Activated CD4-positive, alpha-beta memory T cell treated with anti-CD3 and anti-CD28 coated beads, Interleukin-2, amount 10 ng/mL, durations not matched to agents 7 days and 5 days (primary cell): Measurements from ENCODE around the gene LCNL1. TPM values are rescaled to one million over a fixed set of nuclear protein-coding genes. Genes with fewer than 3 reads are reported as not detected.

Experiments
- CTCF ChIA-PET: fragments of 350-600 bp; sonication (Branson Sonifier 250); formaldehyde crosslinking; loops from one replicate; lab custom pipeline; 2021; ENCODE audit warnings: antibody characterized with exemption, inconsistent platforms; lab: Charles Lee
- POLR2A ChIA-PET: fragments of 350-600 bp; sonication (Branson Sonifier 250); formaldehyde crosslinking; loops from one replicate; lab custom pipeline; 2021; ENCODE audit warnings: antibody characterized with exemption; lab: Charles Lee
- DNase-seq: peaks from one replicate; pipeline ENCODE4 v3.0.0-alpha.2; 2020
- H3K27ac Mint-ChIP-seq: one replicate; pipeline ENCODE4 v1.8.0; 2021; ENCODE audit warnings: mild to moderate bottlenecking, mixed read lengths
- H3K27me3 Mint-ChIP-seq: one replicate; pipeline ENCODE4 v1.8.0; 2021; ENCODE audit warnings: mixed read lengths
- H3K36me3 Mint-ChIP-seq: one replicate; pipeline ENCODE4 v1.8.0; 2021; ENCODE audit warnings: low read depth, mixed read lengths
- H3K4me1 Mint-ChIP-seq: one replicate; pipeline ENCODE4 v1.8.0; 2021; ENCODE audit warnings: mixed read lengths
- H3K4me3 Mint-ChIP-seq: one replicate; pipeline ENCODE4 v1.8.0; 2021; ENCODE audit warnings: mild to moderate bottlenecking, mixed read lengths
- H3K9me3 Mint-ChIP-seq: one replicate; pipeline ENCODE4 v1.8.0; 2021; ENCODE audit warnings: mixed read lengths
- total RNA-seq, 2 experiments: library from RNA; stranded (reverse); gene quantifications; one replicate each; pipeline ENCODE4 v1.2.3, GENCODE V29; 2021

Gene LCNL1
- total RNA-seq, 2 experiments from 2014 or later, result 0.98 to 1.0 TPM

GRCh38 chr9:136949817-136950655 lies 32.8 kb upstream of the LCNL1 start:
- ChIA-PET CTCF (interaction anchor here (1.0 to 7.2 kb wide), 4 partner anchors 42 to 108 kb away, joined by 3 to 149 read pairs (median 6); partner anchors contain the start of genes AJM1, CLIC3, FUT7 and PAXX), POLR2A (interaction anchor here (0.8 to 3.1 kb wide), 5 partner anchors 9 to 48 kb away, joined by 3 to 10 read pairs (median 6); partner anchors contain the start of gene PAXX)
- Mint-ChIP-seq H3K36me3 (no peaks in the 10 kb centered on the region), H3K4me1 (peaks cover 12% of the 10 kb centered on the region), H3K9me3 (no peaks in the 10 kb centered on the region), H3K27ac (peak overlapping the region; percentile 79), H3K4me3 (peak overlapping the region; percentile 81), H3K27me3 (no peaks in the 10 kb centered on the region)
- DNase-seq, result peak; percentile 98

DNA sequence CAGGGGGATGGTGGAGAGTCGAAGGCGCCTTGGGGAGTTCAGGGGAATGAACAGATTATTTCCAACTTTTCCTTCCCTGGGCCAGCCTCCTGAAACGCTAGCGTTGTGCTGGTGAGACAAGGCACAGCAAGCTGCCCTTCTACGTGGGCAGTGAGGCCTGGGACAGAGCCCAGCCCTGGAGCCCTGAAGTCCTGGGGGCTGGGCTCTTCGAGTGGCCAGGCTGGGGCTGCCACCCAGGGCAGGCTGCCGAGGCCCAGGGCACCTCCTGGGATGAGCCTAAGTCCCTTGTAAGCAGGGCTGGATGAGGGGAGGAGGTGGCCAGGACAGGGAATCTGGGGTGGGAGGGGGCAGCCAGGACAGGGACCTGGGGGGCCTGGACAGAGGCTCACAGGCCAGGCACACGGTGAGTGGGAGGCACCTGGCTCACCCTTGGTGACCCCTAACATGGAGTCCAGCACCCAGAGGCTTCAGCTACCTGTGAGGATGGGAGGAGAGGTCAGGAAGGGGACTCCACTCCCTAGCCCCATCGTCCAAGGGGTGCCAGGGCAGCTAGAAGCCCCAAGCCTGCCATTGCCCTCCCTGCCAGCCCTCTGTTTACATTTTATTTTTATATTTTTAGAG lies 32.0 kb upstream of the LCNL1 start:
- Mint-ChIP-seq H3K4me3 (peak overlapping the region; percentile 79), H3K27ac (peak overlapping the region; percentile 74), H3K27me3 (no peaks in the 10 kb centered on the region), H3K36me3 (no peaks in the 10 kb centered on the region), H3K4me1 (peaks cover 12% of the 10 kb centered on the region), H3K9me3 (no peaks in the 10 kb centered on the region)
- ChIA-PET POLR2A (interaction anchor here (0.8 to 2.5 kb wide), 6 partner anchors 8 to 78 kb away, joined by 3 to 8 read pairs (median 6); partner anchors contain the start of gene PAXX), CTCF (interaction anchor here (0.7 to 1.9 kb wide), 3 partner anchors 12 to 79 kb away, joined by 3 to 4 read pairs (median 3); partner anchors contain the start of gene CLIC3)
- DNase-seq, result no peak

DNA sequence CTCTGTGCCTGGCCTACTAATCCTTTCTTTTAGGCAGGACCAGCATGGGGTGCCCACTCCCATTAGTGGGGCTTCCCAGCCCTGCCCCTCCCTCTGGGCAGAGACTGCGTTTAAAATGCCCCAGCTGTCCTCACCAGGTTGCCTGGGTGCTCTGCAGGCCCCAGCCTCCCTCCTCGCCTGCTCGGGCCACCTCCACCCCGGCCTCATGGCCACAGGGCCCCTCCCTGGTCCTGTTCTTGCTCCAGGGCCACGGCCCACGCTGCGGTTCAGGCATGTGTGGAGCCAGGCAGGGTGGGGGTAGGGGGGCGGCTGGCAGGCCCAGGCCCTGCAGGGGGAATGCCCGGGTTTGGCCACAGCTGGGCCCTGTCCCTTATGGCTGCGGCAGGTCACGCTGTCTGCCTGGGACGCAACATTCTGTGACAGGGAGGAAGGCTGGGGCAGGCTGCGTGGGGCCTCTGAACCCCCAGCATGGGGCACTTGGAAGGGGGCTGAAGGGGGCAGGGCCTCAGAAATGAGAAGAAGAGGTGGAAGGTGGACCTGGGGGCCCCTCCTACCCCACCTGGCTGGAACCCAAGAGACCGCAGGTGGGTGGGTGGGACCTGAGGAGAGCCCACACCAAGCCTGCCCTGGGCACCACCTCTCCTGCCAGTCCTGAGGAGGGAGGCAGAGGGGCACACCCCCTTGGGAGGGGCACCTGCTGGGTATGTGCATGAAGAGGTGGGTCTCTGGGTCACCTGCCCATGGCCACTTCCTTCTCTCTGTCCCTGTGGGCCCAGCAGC lies 31.1 kb upstream of the LCNL1 start, which contains the start of gene LCN12:
TSS of gene LCN12 (plus strand) at position 733 of the 780 bp plus-strand sequence. CDS start 55 bp downstream, outside the sequence.
- Mint-ChIP-seq H3K4me1 (peaks cover 12% of the 10 kb centered on the region), H3K9me3 (peaks cover 7% of the 10 kb centered on the region), H3K36me3 (no peaks in the 10 kb centered on the region), H3K4me3 (no peak within 1 kb of the TSS), H3K27me3 (no peaks in the 10 kb centered on the region), H3K27ac (no peak within 1 kb of the TSS)
- ChIA-PET CTCF (interaction anchor here (0.7 to 1.2 kb wide), 2 partner anchors 11 to 78 kb away, joined by 3 read pairs; no protein-coding TSS in a partner anchor), POLR2A (interaction anchor here (1.0 to 2.5 kb wide), 5 partner anchors 9 to 77 kb away, joined by 3 to 8 read pairs (median 6); partner anchors contain the start of gene PAXX)
- DNase-seq, result no peak

GRCh38 chr9:136952321-136952850 lies 30.4 kb upstream of the LCNL1 start:
- peaks cover 10% of the 10 kb centered on the region for H3K4me1 Mint-ChIP-seq
- H3K27ac Mint-ChIP-seq, result no peak overlapping the region
- no peak overlapping the region for H3K4me3 Mint-ChIP-seq
- DNase-seq, result no peak
- no peaks in the 10 kb centered on the region for H3K27me3 Mint-ChIP-seq
- POLR2A ChIA-PET, result no interaction called here
- H3K9me3 Mint-ChIP-seq, result peaks cover 7% of the 10 kb centered on the region
- CTCF ChIA-PET, result interaction anchor here (1.1 kb wide), 1 partner anchor 77 kb away, joined by 4 read pairs; no protein-coding TSS in a partner anchor
- H3K36me3 Mint-ChIP-seq, result no peaks in the 10 kb centered on the region

DNA sequence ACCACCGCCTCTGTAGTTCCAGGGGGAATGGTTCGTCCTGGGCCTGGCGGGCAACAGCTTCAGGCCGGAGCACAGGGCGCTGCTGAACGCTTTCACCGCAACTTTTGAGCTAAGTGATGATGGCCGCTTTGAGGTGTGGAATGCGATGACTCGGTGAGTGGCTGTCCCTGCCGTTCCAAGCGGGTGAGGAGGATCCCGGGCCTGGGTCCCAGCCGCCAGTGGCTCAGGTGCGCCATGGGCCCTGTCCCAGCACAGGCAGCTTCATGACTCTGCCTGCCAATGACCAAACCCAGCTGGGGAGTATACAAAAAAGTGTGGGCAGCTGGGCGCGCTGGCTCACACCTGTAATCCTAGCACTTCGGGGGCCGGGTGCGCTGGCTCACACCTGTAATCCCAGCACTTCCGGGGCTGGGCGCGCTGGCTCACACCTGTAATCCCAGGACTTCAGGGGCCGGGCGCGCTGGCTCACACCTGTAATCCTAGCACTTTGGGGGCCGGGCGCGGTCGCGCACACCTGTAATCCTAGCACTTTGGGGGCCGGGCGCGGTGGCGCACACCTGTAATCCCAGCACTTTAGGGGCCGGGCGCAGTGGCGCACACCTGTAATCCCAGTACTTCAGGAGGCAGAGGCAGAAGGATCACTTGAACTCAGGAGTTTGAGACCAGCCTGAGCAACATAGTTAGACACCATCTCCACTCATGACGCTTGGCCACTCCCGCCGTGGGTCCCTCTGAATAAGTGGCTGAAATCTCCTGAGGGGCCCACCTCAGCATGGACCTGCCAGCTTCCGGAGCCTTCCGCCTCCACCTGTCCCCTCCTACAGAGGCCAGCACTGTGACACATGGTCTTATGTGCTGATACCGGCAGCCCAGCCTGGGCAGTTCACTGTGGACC lies 29.7 kb upstream of the LCNL1 start:
- no peak for DNase-seq
- CTCF ChIA-PET, result interaction anchor here (1.1 kb wide), 1 partner anchor 76 kb away, joined by 4 read pairs; no protein-coding TSS in a partner anchor
- peaks cover 8% of the 10 kb centered on the region for H3K4me1 Mint-ChIP-seq
- peaks cover 7% of the 10 kb centered on the region for H3K9me3 Mint-ChIP-seq
- no peaks in the 10 kb centered on the region for H3K36me3 Mint-ChIP-seq
- H3K27me3 Mint-ChIP-seq, result no peaks in the 10 kb centered on the region
- no peak overlapping the region for H3K27ac Mint-ChIP-seq
- POLR2A ChIA-PET, result interaction anchor here (1.3 kb wide), 1 partner anchor 288 kb away, joined by 3 read pairs; the partner anchor contains the start of gene TUBB4B
- no peak overlapping the region for H3K4me3 Mint-ChIP-seq

DNA sequence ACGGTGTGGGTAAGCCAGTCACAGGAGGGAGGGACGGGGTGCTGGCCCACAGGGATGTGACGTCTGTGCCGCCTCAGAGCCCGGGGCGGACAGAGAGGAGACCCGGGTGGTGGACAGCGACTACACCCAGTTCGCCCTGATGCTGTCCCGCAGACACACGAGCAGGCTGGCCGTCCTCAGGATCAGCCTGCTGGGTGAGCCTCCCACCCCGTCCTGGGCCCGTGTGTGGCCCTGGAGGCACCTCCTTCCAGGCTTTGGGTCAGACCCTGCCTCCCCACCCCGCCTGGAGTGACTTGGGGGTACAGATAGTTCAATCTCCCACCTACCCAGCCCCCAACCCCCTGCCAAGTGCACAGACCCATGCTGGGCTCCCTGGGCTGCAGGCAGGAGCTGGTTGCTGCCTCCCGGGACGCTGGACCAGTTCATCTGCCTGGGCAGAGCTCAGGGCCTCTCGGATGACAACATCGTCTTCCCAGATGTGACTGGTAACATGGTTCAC lies 29.0 kb upstream of the LCNL1 start:
- no peak overlapping the region for H3K4me3 Mint-ChIP-seq
- no peak overlapping the region for H3K27ac Mint-ChIP-seq
- ChIA-PET CTCF (no interaction called here), POLR2A (interaction anchor here (0.6 to 1.4 kb wide), 5 partner anchors 10 to 287 kb away, joined by 3 read pairs; partner anchors contain the start of gene TUBB4B)
- H3K27me3 Mint-ChIP-seq, result no peaks in the 10 kb centered on the region
- no peak for DNase-seq
- peaks cover 5% of the 10 kb centered on the region for H3K4me1 Mint-ChIP-seq
- peaks cover 7% of the 10 kb centered on the region for H3K9me3 Mint-ChIP-seq
- H3K36me3 Mint-ChIP-seq, result no peaks in the 10 kb centered on the region

DNA sequence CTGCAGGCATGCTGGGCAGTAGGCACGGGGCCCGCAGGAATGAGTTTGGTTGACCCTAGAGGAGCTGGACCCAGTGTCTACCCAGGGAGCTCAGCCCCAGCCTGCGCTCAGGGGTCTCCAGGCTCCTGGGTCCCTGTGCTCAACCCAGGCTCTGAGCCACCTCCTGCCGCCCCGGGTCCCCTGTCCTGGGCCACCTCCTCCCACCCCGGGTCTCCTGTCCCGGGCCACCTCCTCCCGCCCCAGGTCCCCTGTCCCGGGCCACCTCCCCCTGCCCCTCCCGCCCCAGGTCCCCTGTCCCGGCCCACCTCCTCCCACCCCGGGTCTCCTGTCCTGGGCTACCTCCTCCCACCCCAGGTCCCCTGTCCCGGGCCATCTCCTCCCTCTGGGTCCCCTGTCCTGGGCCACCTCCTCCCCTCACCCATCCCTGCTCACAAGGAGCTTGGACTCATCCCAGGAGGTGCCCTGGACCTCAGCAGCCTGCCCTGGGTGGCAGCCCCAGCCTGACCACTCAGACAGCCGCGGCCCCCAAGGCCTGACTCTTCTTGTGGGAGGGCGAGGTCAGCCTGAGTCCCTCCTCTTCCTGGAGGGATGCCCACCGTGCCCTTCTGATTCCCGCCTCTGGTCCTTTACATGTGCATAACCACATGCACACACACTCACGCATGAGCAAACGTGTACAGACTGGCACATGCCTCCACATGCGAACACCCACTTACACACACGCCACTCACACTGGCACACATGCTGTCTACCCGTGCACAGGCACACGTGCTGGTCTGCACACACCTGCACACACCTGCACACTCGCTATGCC lies 28.3 kb upstream of the LCNL1 start:
- POLR2A ChIA-PET, result interaction anchor here (0.6 to 1.4 kb wide), 4 partner anchors 10 to 81 kb away, joined by 3 read pairs; no protein-coding TSS in a partner anchor

DNA sequence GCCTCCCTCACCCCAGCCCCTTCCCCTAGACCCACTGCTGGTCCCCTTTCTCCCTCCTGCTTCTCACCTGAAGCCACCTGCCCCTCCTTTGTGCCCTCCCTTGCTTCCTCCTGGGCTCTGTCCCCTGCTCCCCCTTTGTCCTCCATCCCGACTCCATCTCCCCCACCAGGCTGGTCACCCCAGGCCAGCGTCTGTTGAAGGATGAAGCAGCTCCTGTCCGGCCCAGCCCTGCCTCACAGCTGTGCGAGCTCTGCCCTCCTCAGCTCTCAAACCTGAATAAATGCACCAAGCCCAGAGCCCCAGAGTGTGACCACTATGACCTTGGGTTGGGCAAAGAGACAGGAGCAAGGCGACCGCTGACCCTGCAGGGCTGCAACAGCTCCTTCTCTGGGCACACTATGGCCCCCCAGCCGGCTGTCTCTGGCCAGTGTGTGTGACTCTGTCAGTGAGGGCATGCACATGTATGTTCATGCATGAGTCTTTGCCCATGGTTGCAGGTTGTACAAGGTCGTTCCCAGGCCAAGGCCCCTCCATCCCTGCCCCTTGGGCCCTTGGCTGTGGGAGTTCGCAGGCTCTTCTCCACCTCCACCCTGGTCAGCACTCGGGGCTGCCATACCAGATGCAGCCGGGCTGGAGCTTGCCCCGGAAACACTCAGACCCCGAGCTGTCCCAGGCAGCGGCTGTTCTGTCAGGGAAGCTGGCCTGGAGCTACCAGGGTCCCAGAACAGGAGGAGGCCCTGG lies 27.4 kb upstream of the LCNL1 start:
- H3K4me1 Mint-ChIP-seq, result peaks cover 8% of the 10 kb centered on the region
- ChIA-PET POLR2A (interaction anchor here (1.1 to 1.4 kb wide), 2 partner anchors 9 to 13 kb away, joined by 3 read pairs; no protein-coding TSS in a partner anchor), CTCF (no interaction called here)
- no peak overlapping the region for H3K4me3 Mint-ChIP-seq
- H3K9me3 Mint-ChIP-seq, result peaks cover 7% of the 10 kb centered on the region
- no peak for DNase-seq
- H3K36me3 Mint-ChIP-seq, result no peaks in the 10 kb centered on the region
- H3K27me3 Mint-ChIP-seq, result no peaks in the 10 kb centered on the region
- no peak overlapping the region for H3K27ac Mint-ChIP-seq

More for the DNA sequence above, 28.3 kb upstream of the LCNL1 start:
- Mint-ChIP-seq H3K4me3 (no peak overlapping the region), H3K27me3 (no peaks in the 10 kb centered on the region), H3K4me1 (peaks cover 6% of the 10 kb centered on the region), H3K36me3 (no peaks in the 10 kb centered on the region), H3K27ac (no peak overlapping the region), H3K9me3 (peaks cover 7% of the 10 kb centered on the region)
- DNase-seq, result no peak
- CTCF ChIA-PET, result no interaction called here

- Mint-ChIP-seq H3K4me3 (no peak overlapping the region), H3K4me1 (peaks cover 11% of the 10 kb centered on the region), H3K9me3 (peaks cover 7% of the 10 kb centered on the region), H3K27me3 (no peaks in the 10 kb centered on the region), H3K27ac (no peak overlapping the region), H3K36me3 (no peaks in the 10 kb centered on the region)
- no peak for DNase-seq
- ChIA-PET POLR2A (no interaction called here), CTCF (no interaction called here)
These were observed 26.9 kb upstream of the LCNL1 start for GRCh38 chr9:136955943-136956335.

- Mint-ChIP-seq H3K4me1 (peaks cover 13% of the 10 kb centered on the region), H3K27ac (no peak overlapping the region), H3K9me3 (peaks cover 7% of the 10 kb centered on the region), H3K36me3 (no peaks in the 10 kb centered on the region), H3K4me3 (no peak overlapping the region), H3K27me3 (no peaks in the 10 kb centered on the region)
- no peak for DNase-seq
- CTCF ChIA-PET, result no interaction called here
- POLR2A ChIA-PET, result no interaction called here
These were observed 26.2 kb upstream of the LCNL1 start for GRCh38 chr9:136956604-136957003.
